GM12891 (cell line): ENCODE results near the gene C17orf114.

Experiments
- PAX5 ChIP-seq: IDR thresholded peaks from 2 replicates; pipeline ENCODE4 v1.6.1; 2011; ENCODE audit warnings: low read length, moderate library complexity, mild to moderate bottlenecking; ENCODE audit not compliant: insufficient read depth, severe bottlenecking
- POLR2A ChIP-seq: IDR thresholded peaks from 2 replicates; pipeline ENCODE4 v1.6.1; 2011; ENCODE audit warnings: low read depth, low read length, control low read depth
- POLR2AphosphoS5 ChIP-seq: IDR thresholded peaks from 2 replicates; pipeline ENCODE4 v1.6.1; 2011; ENCODE audit warnings: low read depth, low read length, control low read depth
- SPI1 ChIP-seq: IDR thresholded peaks from 2 replicates; pipeline ENCODE4 v1.6.1; 2011; ENCODE audit warnings: low read depth, low read length, control low read depth
- TAF1 ChIP-seq: IDR thresholded peaks from 2 replicates; pipeline ENCODE4 v1.6.1; 2011; ENCODE audit warnings: low read depth, low read length, control low read depth

GRCh38 chr17:4766201-4766600, 35.9 kb downstream of the C17orf114 start:
- TF ChIP-seq PAX5 (no peak), POLR2AphosphoS5 (no peak), POLR2A (no peak), TAF1 (no peak), SPI1 (no peak)
